ENCODE results near the gene RAPGEF4.

RAPGEF4 gene

GRCh38 chr2:172735582-172736423, at the start of gene RAPGEF4:
RAPGEF4 (plus strand) TSS chr2:172735845; CDS start chr2:172735984, 139 bp downstream.
- DNase-seq (ENCODE audit: low read depth, low spot score), result no peak

- no peak for DNase-seq (ENCODE audit: low read depth, low spot score)
Observed at GRCh38 chr2:172693037-172693436, 42.6 kb upstream of the RAPGEF4 start.

- DNase-seq (ENCODE audit: low read depth, low spot score), result no peak
Observed at GRCh38 chr2:172693529-172694455, 41.9 kb upstream of the RAPGEF4 start.

- no peak for DNase-seq (ENCODE audit: low read depth, low spot score)
Observed at GRCh38 chr2:172697296-172697695, 38.3 kb upstream of the RAPGEF4 start.

GRCh38 chr2:172698041-172698863, 37.4 kb upstream of the RAPGEF4 start:
- no peak for DNase-seq (ENCODE audit: low read depth, low spot score)

- DNase-seq (ENCODE audit: low read depth, low spot score), result no peak
Observed at GRCh38 chr2:172701250-172701649, 34.4 kb upstream of the RAPGEF4 start.

GRCh38 chr2:172702451-172702850, 33.2 kb upstream of the RAPGEF4 start:
- no peak for DNase-seq (ENCODE audit: low read depth, low spot score)

GRCh38 chr2:172704072-172704936, 31.3 kb upstream of the RAPGEF4 start:
- DNase-seq (ENCODE audit: low read depth, low spot score), result no peak

GRCh38 chr2:172705352-172705751, 30.3 kb upstream of the RAPGEF4 start:
- DNase-seq (ENCODE audit: low read depth, low spot score), result no peak

- DNase-seq (ENCODE audit: low read depth, low spot score), result no peak
Observed at GRCh38 chr2:172708247-172708646, 27.4 kb upstream of the RAPGEF4 start.

- DNase-seq (ENCODE audit: low read depth, low spot score), result no peak
Observed at GRCh38 chr2:172709566-172710291, 25.9 kb upstream of the RAPGEF4 start.

GRCh38 chr2:172710584-172711047, 25.0 kb upstream of the RAPGEF4 start:
- DNase-seq (ENCODE audit: low read depth, low spot score), result no peak

- DNase-seq (ENCODE audit: low read depth, low spot score), result no peak
Observed at GRCh38 chr2:172711110-172711509, 24.5 kb upstream of the RAPGEF4 start.

- DNase-seq (ENCODE audit: low read depth, low spot score), result no peak
Observed at GRCh38 chr2:172712251-172712650, 23.4 kb upstream of the RAPGEF4 start.

GRCh38 chr2:172713365-172713875, 22.2 kb upstream of the RAPGEF4 start:
- no peak for DNase-seq (ENCODE audit: low read depth, low spot score)

- no peak for DNase-seq (ENCODE audit: low read depth, low spot score)
Observed at GRCh38 chr2:172722481-172722880, 13.2 kb upstream of the RAPGEF4 start.

GRCh38 chr2:172723286-172723685, 12.4 kb upstream of the RAPGEF4 start:
- no peak for DNase-seq (ENCODE audit: low read depth, low spot score)

GRCh38 chr2:172724724-172725123, 10.9 kb upstream of the RAPGEF4 start:
- no peak for DNase-seq (ENCODE audit: low read depth, low spot score)

GRCh38 chr2:172725284-172725683, 10.4 kb upstream of the RAPGEF4 start:
- DNase-seq (ENCODE audit: low read depth, low spot score), result no peak

- DNase-seq (ENCODE audit: low read depth, low spot score), result no peak
Observed at GRCh38 chr2:172725746-172726145, 9.9 kb upstream of the RAPGEF4 start.
